HUDEP-2 (cell line): ENCODE results near the gene SRGAP2.
"Not testable (repeated sequence)": the region's sequence is repeated elsewhere in the genome, so short reads cannot be mapped to it uniquely, and the experiment has no call there.

ENCODE experiments used
- DNase-seq, 76 experiments: peaks; one replicate each; lab custom pipeline; 2025; ENCODE audit not compliant: unreplicated experiment in 76 of 76; lab: John Stamatoyannopoulos, UW

Gene SRGAP2

GRCh38 chr1:206203364-206204158 lies at the start of gene SRGAP2:
TSS of gene SRGAP2 (plus strand) at chr1:206203541. CDS start at chr1:206205971, 2,430 bp downstream.
- peak in 51 of 76 experiments; percentile 2 to 77 (median 39) for DNase-seq

- DNase-seq: not testable (repeated sequence)
These were observed 35.9 kb upstream of the SRGAP2 start for GRCh38 chr1:206167350-206168029.

- not testable (repeated sequence) for DNase-seq
These were observed 33.5 kb upstream of the SRGAP2 start for GRCh38 chr1:206169794-206170193.

GRCh38 chr1:206173110-206173719 lies 30.1 kb upstream of the SRGAP2 start:
- DNase-seq: not testable (repeated sequence)

- DNase-seq: not testable (repeated sequence)
These were observed 29.0 kb upstream of the SRGAP2 start for GRCh38 chr1:206174182-206174868.

- not testable (repeated sequence) for DNase-seq
These were observed 27.8 kb upstream of the SRGAP2 start for GRCh38 chr1:206175459-206176113.

- DNase-seq: peak in 34 of 76 experiments; percentile 3 to 47 (median 14)
These were observed 27.2 kb upstream of the SRGAP2 start for GRCh38 chr1:206176114-206176502.

- DNase-seq: peak in 1 of 76 experiments; percentile 28
These were observed 25.0 kb upstream of the SRGAP2 start for GRCh38 chr1:206178061-206178989.

GRCh38 chr1:206179666-206180065 lies 23.7 kb upstream of the SRGAP2 start:
- DNase-seq: not testable (repeated sequence)

- not testable (repeated sequence) for DNase-seq
These were observed 20.7 kb upstream of the SRGAP2 start for GRCh38 chr1:206182368-206183317.

- not testable (repeated sequence) for DNase-seq
These were observed 19.6 kb upstream of the SRGAP2 start for GRCh38 chr1:206183788-206184187.

- not testable (repeated sequence) for DNase-seq
These were observed 17.6 kb upstream of the SRGAP2 start for GRCh38 chr1:206185778-206186177.

- DNase-seq: not testable (repeated sequence)
These were observed 16.5 kb upstream of the SRGAP2 start for GRCh38 chr1:206186826-206187225.

GRCh38 chr1:206195182-206195581 lies 8.2 kb upstream of the SRGAP2 start:
- DNase-seq: not testable (repeated sequence)

- not testable (repeated sequence) for DNase-seq
These were observed 6.5 kb upstream of the SRGAP2 start for GRCh38 chr1:206196748-206197424.

GRCh38 chr1:206202789-206203363 lies 465 bp upstream of the SRGAP2 start, which contains the start of gene FAM72A:
TSS of gene FAM72A (minus strand) at chr1:206202839. CDS start at chr1:206202025, 814 bp downstream.
- peak in 75 of 76 experiments; percentile 28 to 99 (median 97) for DNase-seq

GRCh38 chr1:206204159-206204511 lies 794 bp downstream of the SRGAP2 start:
- not testable (repeated sequence) for DNase-seq
